HepG2 (cell line): ENCODE data around the gene ARHGAP26. TPM values are rescaled to one million over a fixed set of nuclear protein-coding genes. Genes with fewer than 3 reads are reported as not detected.

Experiments
- ATAC-seq: fragments of 200-7000 bp; cut with Tn5 transposase; 3 replicates; pipeline ENCODE4 v1.9.1; 2020; ENCODE audit warnings: mild to moderate bottlenecking, moderate library complexity
- BruUV-seq: library from RNA; stranded (reverse); fragments of 400-500 nt; replicated peaks from 2 replicates; lab custom pipeline; 2021; lab: Mats Ljungman, UMichigan
- CTCF ChIA-PET: fragments of 300-600 bp; formaldehyde crosslinking; extraction: SDS; loops from one replicate; lab custom pipeline; 2021; ENCODE audit warnings: low total read pairs, inconsistent platforms, low intra/inter-chr PET ratio; lab: Yijun Ruan, JAX
- POLR2A ChIA-PET: fragments of 350-600 bp; sonication (Branson Sonifier 250); formaldehyde crosslinking; loops from one replicate; lab custom pipeline; 2020; ENCODE audit warnings: antibody characterized with exemption, inconsistent platforms; lab: Yijun Ruan, JAX
- DNase-seq: peaks from one replicate; pipeline ENCODE4 v3.0.0-alpha.2; 2015; ENCODE audit warnings: low spot score
- FAIRE-seq: peaks from 3 replicates; lab custom pipeline; 2011; peaks lifted over from hg19 to GRCh38; lab: Jason Lieb, UNC
- H2AFZ ChIP-seq: one replicate; pipeline ENCODE4 v1.6.1; 2011; ENCODE audit warnings: low read length, inconsistent platforms
- H3K27ac ChIP-seq: fragments of 300-600 bp; 3 replicates; pipeline ENCODE4 v1.8.0; 2011; ENCODE audit warnings: mixed run types, mild to moderate bottlenecking, mixed read lengths, low read length, inconsistent platforms; ENCODE audit not compliant: insufficient read depth; ENCODE audit errors: extremely low read length
- H3K27me3 ChIP-seq, 2 experiments: fragments of 200-600 bp in 1 of 2; 2 replicates in 1 of 2; 3 replicates in 1 of 2; pipeline versions ENCODE4 v1.6.0 to v1.8.0; 2011; ENCODE audit warnings: low read length in 2 of 2, mild to moderate bottlenecking in 2 of 2, moderate library complexity in 2 of 2, inconsistent platforms in 1 of 2; ENCODE audit not compliant: insufficient read depth in 2 of 2, control insufficient read depth in 1 of 2
- H3K36me3 ChIP-seq, 2 experiments: fragments of 200-600 bp in 1 of 2; replicated peaks in 1 of 2; 2 replicates in 1 of 2; 3 replicates in 1 of 2; pipeline versions ENCODE4 v1.5.1 to v1.8.0; 2011; ENCODE audit warnings: low read length in 2 of 2, inconsistent platforms in 1 of 2; ENCODE audit not compliant: insufficient read depth in 2 of 2, control insufficient read depth in 1 of 2
- H3K4me1 ChIP-seq: 2 replicates; pipeline ENCODE4 v1.5.1; 2012; ENCODE audit warnings: low read length, inconsistent platforms; ENCODE audit not compliant: insufficient read depth
- H3K4me2 ChIP-seq: 2 replicates; pipeline ENCODE4 v1.6.0; 2011; ENCODE audit warnings: low read depth, low read length, inconsistent platforms
- H3K4me3 ChIP-seq, 3 experiments: fragments of 200-600 bp in 1 of 3; sonication (generic), shearing (Covaris generic) in 1 of 3; replicated peaks in 1 of 3; 2 replicates each; pipeline ENCODE4 v1.5.1; 2011 to 2016; ENCODE audit warnings: low read length in 3 of 3, inconsistent platforms in 2 of 3, low read depth in 2 of 3, mild to moderate bottlenecking in 2 of 3, control low read depth in 1 of 3, mixed read lengths in 1 of 3; ENCODE audit not compliant: insufficient read depth in 1 of 3
- H3K79me2 ChIP-seq: one replicate; pipeline ENCODE4 v1.6.1; 2011; ENCODE audit warnings: low read length, inconsistent platforms; ENCODE audit not compliant: insufficient read depth
- H3K9ac ChIP-seq: 2 replicates; pipeline ENCODE4 v1.6.0; 2011; ENCODE audit warnings: mild to moderate bottlenecking, low read depth, low read length, inconsistent platforms; ENCODE audit not compliant: insufficient read depth
- H3K9me3 ChIP-seq: 2 replicates; pipeline ENCODE4 v1.5.1; 2012; ENCODE audit warnings: mild to moderate bottlenecking, low read length
- H4K20me1 ChIP-seq: 2 replicates; pipeline ENCODE4 v1.6.0; 2011; ENCODE audit warnings: inconsistent platforms, mild to moderate bottlenecking, low read length, moderate library complexity; ENCODE audit not compliant: insufficient read depth
- BRD4 ChIP-seq: sonication (generic); formaldehyde crosslinking; IDR thresholded peaks from 2 replicates; pipeline ENCODE4 v1.4.0; 2020; ENCODE audit warnings: missing genetic modification reagents
- DRAP1 ChIP-seq: IDR thresholded peaks from 2 replicates; pipeline ENCODE4 v1.6.1; 2016; ENCODE audit warnings: missing genetic modification reagents, missing compliant biosample characterization
- FOXC1 ChIP-seq: sonication (generic); formaldehyde crosslinking; IDR thresholded peaks from 2 replicates; pipeline ENCODE4 v1.8.0; 2022; ENCODE audit warnings: mild to moderate bottlenecking, missing genetic modification reagents, borderline replicate concordance
- HDAC1 ChIP-seq: sonication (generic); formaldehyde crosslinking; IDR thresholded peaks from 2 replicates; pipeline ENCODE4 v1.5.1; 2020; ENCODE audit warnings: mild to moderate bottlenecking, missing genetic modification reagents
- IRF1 ChIP-seq: sonication (generic); formaldehyde crosslinking; IDR thresholded peaks from 2 replicates; pipeline ENCODE4 v1.4.0; 2020; ENCODE audit warnings: low read depth, mild to moderate bottlenecking, missing genetic modification reagents
- JARID2 ChIP-seq: sonication (generic); formaldehyde crosslinking; IDR thresholded peaks from 2 replicates; pipeline ENCODE4 v1.8.1; 2023; ENCODE audit warnings: missing genetic modification reagents, inconsistent platforms; ENCODE audit not compliant: insufficient replicate concordance
- KAT2B ChIP-seq: fragments of 150-350 bp; IDR thresholded peaks from 2 replicates; pipeline ENCODE4 v1.6.1; 2014; ENCODE audit warnings: low read depth, low read length, borderline replicate concordance
- KDM1A ChIP-seq: IDR thresholded peaks from 2 replicates; pipeline ENCODE4 v1.6.1; 2016; ENCODE audit warnings: missing compliant biosample characterization
- TBL1XR1 ChIP-seq: fragments of 150-350 bp; IDR thresholded peaks from 2 replicates; pipeline ENCODE4 v1.6.1; 2014; ENCODE audit warnings: borderline replicate concordance, low read length; ENCODE audit not compliant: partially characterized antibody
- TMF1 ChIP-seq: sonication (generic); formaldehyde crosslinking; IDR thresholded peaks from 2 replicates; pipeline ENCODE4 v1.8.1; 2022; ENCODE audit warnings: low read depth, missing genetic modification reagents
- ZNF296 ChIP-seq: sonication (generic); formaldehyde crosslinking; conservative IDR thresholded peaks from 2 replicates; pipeline ENCODE4 v1.5.0; 2020; ENCODE audit warnings: mild to moderate bottlenecking, missing genetic modification reagents
- ZNF616 ChIP-seq: sonication (generic); formaldehyde crosslinking; IDR thresholded peaks from 2 replicates; pipeline ENCODE4 v1.5.0; 2020; ENCODE audit warnings: low read depth, mild to moderate bottlenecking, missing genetic modification reagents
- WGBS: methylation state at CpG from one replicate; pipeline ENCODE4 v1.1.6; 2017; ENCODE audit warnings: low lambda C conversion rate; 5-methylcytosine and 5-hydroxymethylcytosine counted together
- in situ Hi-C: cut with HindIII; loops from 2 replicates; pipeline ENCODE4 v1.10.0; 2017; ENCODE audit warnings: low pct_unique_long_range_greater_than_20kb; ENCODE audit not compliant: extremely low pct_ligation_motif_present
- intact Hi-C: fragments of 100-400 bp; cut with micrococcal nuclease; formaldehyde crosslinking; loops from one replicate; pipeline ENCODE4 v1.10.0; 2022; ENCODE audit not compliant: unreplicated experiment
- polyA plus RNA-seq, 8 experiments: library from polyadenylated mRNA; depleted of rRNA in 3 of 8; stranded (reverse) in 7 of 8; unstranded in 1 of 8; fragments of >200 nt; fragmentation: Illumina TruSeq in 4 of 8; extraction: Trizol in 4 of 8; gene quantifications; 2 replicates each; pipeline versions ENCODE4 v1.2.1 to v1.2.3, GENCODE V29; 2011 to 2016; ENCODE audit warnings: low read depth in 4 of 8, missing spikeins in 1 of 8, mixed read lengths in 1 of 8; ENCODE audit not compliant: insufficient read depth in 1 of 8
- total RNA-seq, 5 experiments: library from RNA; depleted of rRNA; stranded (reverse); fragments of >200 nt; fragmentation: Illumina TruSeq; extraction: Trizol; gene quantifications; 2 replicates each; pipeline ENCODE4 v1.2.3, GENCODE V29; 2016; ENCODE audit warnings: low read depth in 1 of 5

ARHGAP26 gene
- total and polyA plus RNA-seq, 2 of the 13 experiments (the other 11 are each of a cell fraction or from before 2014, with no cell fraction given), result 9.6 to 18.2 TPM

DNA sequence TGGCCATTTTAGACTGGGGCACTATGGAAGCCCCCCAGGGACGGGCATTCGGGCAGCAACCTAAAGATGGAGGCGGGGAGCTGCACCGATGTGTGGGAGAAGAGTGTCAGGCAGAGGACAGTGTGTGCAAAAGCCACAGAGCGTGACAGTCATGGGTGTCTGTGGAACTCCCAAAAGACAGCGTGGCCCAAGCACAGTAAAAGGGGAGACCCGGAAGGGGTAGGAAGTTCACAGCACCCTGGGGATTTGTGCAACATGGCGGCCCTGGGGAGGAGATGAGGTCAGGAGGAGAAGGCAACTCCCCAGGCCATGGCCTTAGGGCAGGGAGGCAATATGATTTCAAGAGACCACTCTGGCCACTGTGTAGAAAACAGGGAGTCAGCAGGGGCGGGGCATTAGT, 45.4 kb upstream of the ARHGAP26 start:
- Histone ChIP-seq H3K27ac (no peak overlapping the region), H2AFZ (no peak overlapping the region), H3K4me2 (no peak overlapping the region), H3K4me3 (no peak overlapping the region), H3K36me3 (no peaks in the 10 kb centered on the region), H3K9ac (no peak overlapping the region), H3K9me3 (no peaks in the 10 kb centered on the region), H4K20me1 (no peaks in the 10 kb centered on the region), H3K4me1 (peaks cover 21% of the 10 kb centered on the region), H3K79me2 (no peaks in the 10 kb centered on the region), H3K27me3 (peaks cover 6 to 47% of the 10 kb centered on the region in 2 experiments; a peak in 4 of 5 replicates)
- DNase-seq, result no peak
- ATAC-seq, result no peak
- TF ChIP-seq BRD4 (CRISPR knock-in tag) (no peak), JARID2 (CRISPR knock-in tag) (no peak), ZNF616 (no peak), TBL1XR1 (no peak), HDAC1 (CRISPR knock-in tag) (no peak), TMF1 (CRISPR knock-in tag) (no peak), FOXC1 (CRISPR knock-in tag) (no peak), KAT2B (no peak), ZNF296 (CRISPR knock-in tag) (no peak), IRF1 (CRISPR knock-in tag) (no peak), KDM1A (no peak), DRAP1 (no peak)
- WGBS, result 53% methylated on average over 9 of the region's 9 CpGs
- no TSS peak for BruUV-seq
- intact Hi-C loops (no loop called here), in situ Hi-C loops (no loop called here)
- ChIA-PET POLR2A (no interaction called here), CTCF (no interaction called here)
- no peak for FAIRE-seq
